Measurements from ENCODE around the gene DYNC1I1. TPM values are rescaled to one million over a fixed set of nuclear protein-coding genes. Genes with fewer than 3 reads are reported as not detected.

DYNC1I1 gene
- total and polyA plus RNA-seq, 4 donors: 0.39 to 7.6 (median 1.5) TPM

DNA sequence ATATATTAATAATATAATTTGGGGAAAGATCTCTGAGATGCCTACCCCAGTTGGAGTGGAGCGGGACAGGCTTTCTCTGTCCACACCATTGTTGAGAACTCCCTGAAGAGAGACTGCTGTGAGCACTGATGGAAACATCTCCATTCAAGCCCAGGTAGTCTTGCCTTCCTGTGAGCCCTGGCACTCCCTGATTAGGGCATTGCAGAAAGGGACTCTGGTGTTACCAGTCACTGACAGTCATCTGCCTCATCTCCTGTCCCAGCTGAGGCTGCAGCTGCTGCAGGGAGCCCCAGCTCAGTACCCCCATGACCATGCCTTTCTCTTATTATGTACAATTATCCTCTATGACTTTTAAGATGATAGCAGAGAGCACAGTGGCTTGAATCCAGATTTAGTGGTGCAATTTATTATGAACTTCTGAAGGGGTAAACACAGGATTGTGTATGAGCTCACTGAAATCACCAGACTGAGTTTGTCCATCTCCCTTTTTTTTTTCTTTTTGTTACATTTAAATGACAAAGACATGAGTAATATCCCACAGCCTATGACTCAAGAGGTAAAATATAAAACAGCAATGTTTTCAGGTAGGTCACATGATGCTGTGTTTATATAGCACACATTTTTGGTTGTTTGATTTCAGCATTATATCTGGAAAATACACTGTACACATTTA is 312.7 kb downstream of the DYNC1I1 start:
- DNase-seq: peak in 1 of 3 donors; percentile 39
- Histone ChIP-seq H3K36me3 (ENCODE audit: control insufficient read depth in 4 of 4, insufficient read depth in 4 of 4, low read length in 4 of 4) (peaks cover 0 to 3% (median 0%) of the 10 kb centered on the region in 4 donors), H3K9ac (ENCODE audit: insufficient read depth in 1 of 2, low read length in 2 of 2) (no peak overlapping the region), H3K9me3 (ENCODE audit: control insufficient read depth in 4 of 4, insufficient read depth in 3 of 4, low read length in 3 of 4) (no peaks in the 10 kb centered on the region), H3K4me1 (ENCODE audit: control insufficient read depth in 5 of 5, insufficient read depth in 5 of 5, low read length in 5 of 5) (peaks cover 0 to 4% (median 0%) of the 10 kb centered on the region in 5 donors), H3K4me3 (no peak overlapping the region), H3K27me3 (ENCODE audit: control insufficient read depth in 3 of 3, insufficient read depth in 3 of 3, low read length in 2 of 3) (no peaks in the 10 kb centered on the region), H3K27ac (ENCODE audit: low read depth in 1 of 2, low read length in 1 of 2) (no peak overlapping the region)
- WGBS, 2 donors: 92 to 100% methylated on average over 1 of the region's 1 CpG
- no peak for ATAC-seq (ENCODE audit: insufficient read depth, low FRiP score)
- TF ChIP-seq, protein P1, sequence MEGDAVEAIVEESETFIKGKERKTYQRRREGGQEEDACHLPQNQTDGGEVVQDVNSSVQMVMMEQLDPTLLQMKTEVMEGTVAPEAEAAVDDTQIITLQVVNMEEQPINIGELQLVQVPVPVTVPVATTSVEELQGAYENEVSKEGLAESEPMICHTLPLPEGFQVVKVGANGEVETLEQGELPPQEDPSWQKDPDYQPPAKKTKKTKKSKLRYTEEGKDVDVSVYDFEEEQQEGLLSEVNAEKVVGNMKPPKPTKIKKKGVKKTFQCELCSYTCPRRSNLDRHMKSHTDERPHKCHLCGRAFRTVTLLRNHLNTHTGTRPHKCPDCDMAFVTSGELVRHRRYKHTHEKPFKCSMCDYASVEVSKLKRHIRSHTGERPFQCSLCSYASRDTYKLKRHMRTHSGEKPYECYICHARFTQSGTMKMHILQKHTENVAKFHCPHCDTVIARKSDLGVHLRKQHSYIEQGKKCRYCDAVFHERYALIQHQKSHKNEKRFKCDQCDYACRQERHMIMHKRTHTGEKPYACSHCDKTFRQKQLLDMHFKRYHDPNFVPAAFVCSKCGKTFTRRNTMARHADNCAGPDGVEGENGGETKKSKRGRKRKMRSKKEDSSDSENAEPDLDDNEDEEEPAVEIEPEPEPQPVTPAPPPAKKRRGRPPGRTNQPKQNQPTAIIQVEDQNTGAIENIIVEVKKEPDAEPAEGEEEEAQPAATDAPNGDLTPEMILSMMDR (IDR thresholded peaks at IDR 0.05; ENCODE audit: control extremely low read depth, extremely low read depth): no peak

DNA sequence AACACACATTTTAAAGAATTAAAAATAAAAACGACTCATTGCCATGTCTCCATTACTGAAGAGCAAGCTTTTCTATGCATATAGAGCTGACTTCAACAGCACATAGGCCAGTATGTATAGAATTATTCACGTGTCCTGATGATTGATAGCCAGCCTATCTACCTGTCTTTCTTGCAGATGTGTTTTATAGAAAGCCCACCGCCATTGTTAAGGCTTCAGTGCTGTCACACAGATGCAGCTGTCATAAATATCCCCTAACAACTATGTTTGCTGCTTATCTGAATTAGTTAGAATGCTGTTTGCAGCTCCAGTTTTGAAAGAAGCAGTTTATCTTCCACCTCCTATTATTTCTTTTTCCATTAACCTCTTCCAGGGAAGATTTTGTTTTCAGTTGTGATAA is 313.6 kb downstream of the DYNC1I1 start:
- H3K9ac ChIP-seq (ENCODE audit: insufficient read depth in 1 of 2, low read length in 2 of 2): no peak overlapping the region
- 86 to 92% methylated on average over 3 of the region's 3 CpGs for WGBS, 2 donors
- no peaks in the 10 kb centered on the region for H3K9me3 ChIP-seq (ENCODE audit: control insufficient read depth in 4 of 4, insufficient read depth in 3 of 4, low read length in 3 of 4)
- DNase-seq (no peak), ATAC-seq (ENCODE audit: insufficient read depth, low FRiP score) (no peak)
- H3K4me3 ChIP-seq: no peak overlapping the region
- TF ChIP-seq, protein P1 (IDR thresholded peaks at IDR 0.05; ENCODE audit: control extremely low read depth, extremely low read depth): no peak
- no peak overlapping the region for H3K27ac ChIP-seq (ENCODE audit: low read depth in 1 of 2, low read length in 1 of 2)
- H3K27me3 ChIP-seq (ENCODE audit: control insufficient read depth in 3 of 3, insufficient read depth in 3 of 3, low read length in 2 of 3): no peaks in the 10 kb centered on the region
- peaks cover 0 to 3% (median 0%) of the 10 kb centered on the region in 4 donors for H3K36me3 ChIP-seq (ENCODE audit: control insufficient read depth in 4 of 4, insufficient read depth in 4 of 4, low read length in 4 of 4)
- H3K4me1 ChIP-seq (ENCODE audit: control insufficient read depth in 5 of 5, insufficient read depth in 5 of 5, low read length in 5 of 5): peaks cover 0 to 4% (median 0%) of the 10 kb centered on the region in 5 donors

DNA sequence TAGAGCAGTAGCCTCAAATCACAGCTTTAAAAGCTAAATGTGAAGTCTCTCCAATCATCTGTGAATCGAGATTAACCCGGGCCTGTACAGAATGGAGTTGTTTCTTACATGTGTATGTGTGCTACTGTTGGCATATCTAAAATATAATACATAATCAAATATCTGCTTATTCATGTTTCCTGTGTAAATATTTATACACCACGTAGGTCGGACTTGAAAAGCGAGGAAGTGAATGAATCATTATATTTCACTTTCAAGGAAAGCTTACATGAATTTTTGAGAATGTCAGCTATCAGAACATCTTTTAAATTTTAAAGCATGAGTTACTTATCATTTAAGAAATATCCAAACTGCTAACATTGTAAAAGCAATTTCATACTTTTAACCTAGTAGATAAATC is 316.2 kb downstream of the DYNC1I1 start:
- WGBS, 2 donors: 39 to 60% methylated on average over 5 of the region's 5 CpGs
- Histone ChIP-seq H3K9ac (ENCODE audit: insufficient read depth in 1 of 2, low read length in 2 of 2) (no peak overlapping the region), H3K27me3 (ENCODE audit: control insufficient read depth in 3 of 3, insufficient read depth in 3 of 3, low read length in 2 of 3) (no peaks in the 10 kb centered on the region), H3K4me1 (ENCODE audit: control insufficient read depth in 5 of 5, insufficient read depth in 5 of 5, low read length in 5 of 5) (peaks cover 0 to 4% (median 0%) of the 10 kb centered on the region in 5 donors), H3K27ac (ENCODE audit: low read depth in 1 of 2, low read length in 1 of 2) (no peak overlapping the region), H3K9me3 (ENCODE audit: control insufficient read depth in 4 of 4, insufficient read depth in 3 of 4, low read length in 3 of 4) (no peaks in the 10 kb centered on the region), H3K36me3 (ENCODE audit: control insufficient read depth in 4 of 4, insufficient read depth in 4 of 4, low read length in 4 of 4) (peaks cover 0 to under 1% (median 0%) of the 10 kb centered on the region in 4 donors), H3K4me3 (no peak overlapping the region)
- DNase-seq (no peak), ATAC-seq (ENCODE audit: insufficient read depth, low FRiP score) (no peak)
- TF ChIP-seq, protein P1 (IDR thresholded peaks at IDR 0.05; ENCODE audit: control extremely low read depth, extremely low read depth): no peak
